Measurements from ENCODE around the gene ARHGAP24. TPM values are rescaled to one million over a fixed set of nuclear protein-coding genes. Genes with fewer than 3 reads are reported as not detected.
A peak's percentile ranks its signal among the peaks of the same experiment; 100 is the strongest.

Gene ARHGAP24
- total RNA-seq, 6 experiments from 2014 or later: 4.0 to 7.3 (median 6.1) TPM

- Histone ChIP-seq H3K36me3 (no peaks in the 10 kb centered on the region), H3K4me3 (no peak overlapping the region), H3K9me3 (no peaks in the 10 kb centered on the region), H3K4me1 (no peaks in the 10 kb centered on the region), H3K27me3 (no peaks in the 10 kb centered on the region), H3K27ac (no peak overlapping the region)
- intact Hi-C loops (cut with DNase I): no loop called here
- 63% methylated on average over 2 of the region's 2 CpGs for WGBS (ENCODE audit: insufficient coverage, low coverage, low lambda C conversion rate, missing lambda C conversion rate)
- ATAC-seq: no peak
- TF ChIP-seq CTCF (IDR thresholded peaks at IDR 0.05): no peak
- no peak for TF ChIP-seq POLR2A (IDR thresholded peaks at IDR 0.05)
- no peak for DNase-seq
These were observed 263.8 kb downstream of the ARHGAP24 start for GRCh38 chr4:85738721-85739120.

GRCh38 chr4:85740431-85740861 is 265.5 kb downstream of the ARHGAP24 start:
- ATAC-seq (no peak), DNase-seq (no peak)
- Histone ChIP-seq H3K27me3 (no peaks in the 10 kb centered on the region), H3K36me3 (no peaks in the 10 kb centered on the region), H3K27ac (no peak overlapping the region), H3K9me3 (no peaks in the 10 kb centered on the region), H3K4me3 (no peak overlapping the region), H3K4me1 (no peaks in the 10 kb centered on the region)
- no peak for TF ChIP-seq CTCF (IDR thresholded peaks at IDR 0.05)
- no peak for TF ChIP-seq POLR2A (IDR thresholded peaks at IDR 0.05)
- intact Hi-C loops (cut with DNase I): loop anchor here in 1 of 2 donors (10.0 kb wide), 1 partner anchor 586 kb away; no protein-coding TSS in a partner anchor
- 37% methylated on average over 5 of the region's 5 CpGs for WGBS (ENCODE audit: insufficient coverage, low coverage, low lambda C conversion rate, missing lambda C conversion rate)

DNA sequence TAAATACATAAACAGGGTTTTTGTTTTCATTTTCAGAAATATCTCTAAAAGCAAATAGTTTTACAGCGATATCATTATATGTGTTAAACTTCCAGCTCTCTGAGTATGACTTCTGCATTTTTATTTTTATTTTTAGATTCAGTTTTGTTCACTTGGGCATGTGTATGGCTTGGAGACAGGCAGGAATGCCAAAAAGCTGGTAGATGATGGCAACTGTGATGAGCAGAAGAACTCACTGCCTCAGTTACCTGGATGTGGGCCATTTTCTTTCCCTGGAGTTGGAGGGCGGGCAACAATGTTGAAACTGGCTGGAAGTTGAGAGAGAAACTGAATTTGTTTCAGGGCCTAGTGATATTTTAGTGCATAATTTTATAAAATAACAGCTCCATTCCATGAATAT is 266.4 kb downstream of the ARHGAP24 start:
- peak in 1 of 4 donors; percentile 26 for ATAC-seq
- DNase-seq: no peak
- 65% methylated on average over 2 of the region's 2 CpGs for WGBS (ENCODE audit: insufficient coverage, low coverage, low lambda C conversion rate, missing lambda C conversion rate)
- no peaks in the 10 kb centered on the region for H3K27me3 ChIP-seq
- H3K27ac ChIP-seq: no peak overlapping the region
- TF ChIP-seq CTCF (IDR thresholded peaks at IDR 0.05) (no peak), POLR2A (IDR thresholded peaks at IDR 0.05) (no peak)
- H3K9me3 ChIP-seq: no peaks in the 10 kb centered on the region
- H3K4me1 ChIP-seq: no peaks in the 10 kb centered on the region
- intact Hi-C loops (cut with DNase I): loop anchor here in 1 of 2 donors (10.0 kb wide), 1 partner anchor 587 kb away; no protein-coding TSS in a partner anchor
- no peaks in the 10 kb centered on the region for H3K36me3 ChIP-seq
- no peak overlapping the region for H3K4me3 ChIP-seq

GRCh38 chr4:85741921-85742591 is 267.1 kb downstream of the ARHGAP24 start:
- H3K27me3 ChIP-seq: no peaks in the 10 kb centered on the region
- WGBS (ENCODE audit: insufficient coverage, low coverage, low lambda C conversion rate, missing lambda C conversion rate): 71% methylated on average over 5 of the region's 5 CpGs
- no peaks in the 10 kb centered on the region for H3K4me1 ChIP-seq
- TF ChIP-seq CTCF (IDR thresholded peaks at IDR 0.05) (no peak), POLR2A (IDR thresholded peaks at IDR 0.05) (no peak)
- intact Hi-C loops (cut with DNase I): loop anchor here in 1 of 2 donors (10.0 kb wide), 1 partner anchor 587 kb away; no protein-coding TSS in a partner anchor
- H3K36me3 ChIP-seq: no peaks in the 10 kb centered on the region
- H3K27ac ChIP-seq: no peak overlapping the region
- no peak overlapping the region for H3K4me3 ChIP-seq
- peak in 1 of 4 donors; percentile 12 for ATAC-seq
- peak; percentile 30 to 52 (median 52) for DNase-seq
- no peaks in the 10 kb centered on the region for H3K9me3 ChIP-seq

Measured in right lobe of liver (tissue), 6 donors.